Choroid plexus epithelial cell (primary cell): ENCODE results near the gene SFPQ.

Source experiments
- DNase-seq: peaks from one replicate; pipeline ENCODE4 v3.0.0-alpha.2; 2010; ENCODE audit warnings: low read depth
- H3K4me3 ChIP-seq: 2 replicates; pipeline ENCODE4 v1.5.1; 2011; ENCODE audit warnings: low read depth, mild to moderate bottlenecking, control low read depth, low read length, moderate library complexity
- CTCF ChIP-seq: conservative IDR thresholded peaks from 2 replicates; pipeline ENCODE4 v1.5.1; 2011; ENCODE audit warnings: low read depth, mild to moderate bottlenecking, control low read depth, inconsistent platforms, low read length, moderate library complexity

The SFPQ gene

GRCh38 chr1:35185200-35185599 lies 7.7 kb downstream of the SFPQ start:
- no peak overlapping the region for H3K4me3 ChIP-seq
- TF ChIP-seq CTCF: no peak
- no peak for DNase-seq

GRCh38 chr1:35184495-35185199 lies 8.3 kb downstream of the SFPQ start:
- no peak for TF ChIP-seq CTCF
- H3K4me3 ChIP-seq: no peak overlapping the region
- DNase-seq: no peak

GRCh38 chr1:35181790-35182455 lies 11.0 kb downstream of the SFPQ start:
- TF ChIP-seq CTCF: no peak
- H3K4me3 ChIP-seq: no peak overlapping the region
- no peak for DNase-seq

GRCh38 chr1:35180776-35181374 lies 12.1 kb downstream of the SFPQ start:
- no peak for DNase-seq
- H3K4me3 ChIP-seq: no peak overlapping the region
- TF ChIP-seq CTCF: no peak

- H3K4me3 ChIP-seq: no peak overlapping the region
- no peak for DNase-seq
- TF ChIP-seq CTCF: no peak
Measured at GRCh38 chr1:35179908-35180307, 13.0 kb downstream of the SFPQ start.

GRCh38 chr1:35178874-35179380 lies 14.0 kb downstream of the SFPQ start:
- TF ChIP-seq CTCF: no peak
- no peak overlapping the region for H3K4me3 ChIP-seq
- no peak for DNase-seq
